ENCODE data around the gene NEU1. TPM values are rescaled to one million over a fixed set of nuclear protein-coding genes. Genes with fewer than 3 reads are reported as not detected.

Gene NEU1
- total RNA-seq, 1 donor from 2014 or later = 50.2 TPM

DNA sequence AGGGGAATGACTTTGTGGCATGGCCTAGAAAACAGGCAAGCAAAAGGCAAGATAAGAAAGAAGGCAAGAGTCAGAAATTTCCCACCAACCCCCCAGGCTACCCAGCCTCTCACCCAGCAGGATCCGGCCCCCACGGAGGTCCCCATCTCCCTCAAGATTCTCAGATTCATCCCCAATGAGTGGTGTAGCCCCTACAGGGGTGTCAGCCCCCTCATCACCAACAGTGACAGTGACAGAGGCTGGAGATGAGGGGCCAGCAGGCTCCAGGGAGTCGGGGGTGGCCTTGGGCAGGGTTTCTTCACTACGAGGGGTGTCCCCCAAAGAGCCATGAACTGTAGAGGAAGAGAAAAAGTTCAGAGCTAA is 33.9 kb upstream of the NEU1 start:
- DNase-seq (ENCODE audit: low read depth in 2 of 2) = no peak

DNA sequence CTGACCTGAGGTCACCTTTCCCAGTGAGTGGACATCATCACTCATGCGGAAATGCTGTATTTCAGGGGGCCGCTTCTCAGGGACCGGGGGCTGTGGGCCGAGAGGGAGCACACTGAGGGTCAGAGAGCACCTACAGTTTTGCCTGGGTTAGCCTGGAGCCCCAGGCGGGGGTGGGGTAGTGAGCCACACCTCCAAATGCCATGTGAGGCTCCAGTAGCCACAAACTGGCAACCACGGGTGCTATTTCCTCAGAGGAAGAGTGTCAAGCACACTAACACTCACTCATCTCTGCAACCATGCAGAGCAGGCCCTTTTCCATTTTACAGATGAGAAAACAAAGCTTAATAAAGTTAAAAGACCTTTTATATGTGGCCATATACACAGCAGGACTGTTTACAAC is 30.2 kb upstream of the NEU1 start:
- no peak for DNase-seq (ENCODE audit: low read depth in 2 of 2)

DNA sequence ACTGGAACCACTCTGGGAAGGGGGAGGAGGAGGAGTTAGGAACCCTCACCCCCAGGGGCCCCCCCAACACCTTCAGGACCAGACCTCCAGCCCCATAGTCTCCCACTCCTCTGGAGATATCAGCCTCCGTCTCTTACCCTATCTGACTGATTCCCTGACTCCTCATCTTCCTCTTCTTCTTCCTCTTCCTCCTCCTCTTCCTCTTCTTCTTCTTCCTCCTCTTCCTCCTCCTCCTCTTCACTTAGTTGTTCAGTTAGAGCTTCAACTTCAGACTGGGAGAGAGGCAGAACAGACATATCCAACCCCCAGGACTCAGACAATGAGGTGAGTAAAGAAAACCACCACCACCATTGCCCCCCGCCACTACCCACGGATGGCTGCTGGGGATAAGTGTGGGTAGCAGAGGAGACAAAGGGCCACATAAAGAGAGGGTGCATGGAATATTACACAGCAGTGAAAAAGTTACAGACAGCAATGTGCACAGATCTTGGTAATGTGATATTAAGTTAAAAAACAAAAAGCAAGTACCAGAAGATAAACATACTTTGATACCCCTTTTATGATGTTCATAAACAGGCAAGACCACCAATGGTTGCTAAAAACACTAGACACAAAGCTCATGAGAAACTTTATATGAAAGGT is 26.8 kb upstream of the NEU1 start:
- DNase-seq (ENCODE audit: low read depth in 2 of 2) = no peak

DNA sequence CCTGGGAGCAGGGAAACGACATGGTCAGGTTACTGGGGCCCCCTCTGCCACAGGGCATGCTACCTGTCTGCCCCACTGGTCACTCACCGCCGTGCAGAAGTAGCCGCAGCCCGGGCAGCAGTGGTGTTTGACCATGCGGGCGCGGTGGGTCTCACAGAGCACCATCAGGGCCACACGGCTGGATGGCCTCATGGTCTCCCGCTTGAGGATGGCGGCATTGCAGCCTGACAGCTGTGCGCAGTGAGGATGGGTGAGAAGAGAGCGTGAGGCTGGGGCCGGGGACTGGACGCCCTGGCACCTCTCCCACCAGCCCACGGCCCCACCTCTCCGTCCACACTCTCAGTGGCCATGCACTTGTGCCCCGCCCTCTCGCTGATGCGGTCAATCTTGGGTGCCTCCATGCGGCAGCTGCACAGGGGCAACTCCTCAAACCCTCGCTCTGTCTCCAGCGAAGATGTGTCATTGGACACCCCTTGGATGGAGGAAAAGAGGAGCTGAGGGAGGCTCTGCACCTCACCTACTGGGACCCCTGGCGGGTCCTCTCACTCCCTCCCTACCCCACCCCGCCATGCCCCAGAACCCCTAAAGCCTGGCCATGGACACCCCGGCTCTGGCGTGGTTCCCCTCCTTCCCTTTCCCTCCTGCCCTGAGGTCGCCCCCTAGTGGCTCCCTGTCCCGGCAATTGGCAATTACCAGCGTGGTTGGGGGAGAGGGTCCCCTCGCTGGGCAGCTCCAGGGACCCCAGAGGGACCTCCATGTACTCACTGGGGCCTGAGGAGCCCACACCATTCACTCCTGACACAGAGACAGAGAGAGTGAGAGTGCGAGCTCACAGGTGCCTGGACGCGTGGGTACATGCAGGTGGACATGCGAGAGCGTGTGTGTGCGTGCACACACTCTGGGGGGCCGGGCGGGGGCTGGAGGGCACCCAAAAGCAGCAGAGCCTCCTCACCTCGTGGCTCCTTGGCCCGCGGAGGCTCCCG is 25.9 kb upstream of the NEU1 start:
- DNase-seq (ENCODE audit: low read depth in 2 of 2) = peak in 1 of 2 donors; percentile 18

DNA sequence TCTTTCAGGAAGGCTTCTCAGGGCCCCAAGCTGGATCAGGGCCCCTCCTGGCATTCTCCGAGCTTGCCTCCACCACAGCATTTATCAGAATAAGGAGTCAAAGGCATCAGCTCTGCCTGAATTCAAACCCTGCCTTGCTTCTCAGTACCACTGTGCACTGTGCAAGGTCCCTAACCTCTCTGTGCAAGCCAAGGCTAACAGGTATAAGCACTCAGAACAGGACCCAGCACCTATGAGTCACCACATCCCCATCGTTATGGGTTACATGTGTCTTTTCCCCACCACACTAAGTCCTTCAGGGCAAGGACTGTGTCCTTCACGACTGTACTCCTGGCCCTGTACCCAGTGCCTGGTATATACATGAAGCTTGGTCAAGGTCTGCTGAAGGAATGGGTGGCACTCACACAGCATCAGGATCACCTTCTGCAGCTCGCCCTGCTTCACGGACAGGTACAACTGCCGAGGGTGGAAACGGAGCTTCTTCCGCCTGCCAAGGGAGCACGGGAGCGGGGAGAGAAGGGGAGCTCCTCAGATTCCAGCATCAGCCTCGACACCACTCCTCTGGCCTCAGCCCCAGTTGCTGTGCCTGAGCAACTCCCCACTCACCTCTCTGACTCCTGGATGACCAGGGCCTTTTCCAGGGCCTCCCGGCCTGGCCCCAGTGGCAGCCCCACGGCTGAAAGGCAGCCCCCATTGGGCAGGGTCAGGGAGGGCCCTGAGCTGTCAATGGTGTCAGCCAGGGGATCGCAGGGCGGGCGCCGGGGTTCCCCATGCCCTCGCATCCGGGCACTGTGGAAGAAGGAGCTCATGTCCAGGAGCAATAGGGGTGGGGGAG is 24.8 kb upstream of the NEU1 start:
- DNase-seq (ENCODE audit: low read depth in 2 of 2) = no peak

DNA sequence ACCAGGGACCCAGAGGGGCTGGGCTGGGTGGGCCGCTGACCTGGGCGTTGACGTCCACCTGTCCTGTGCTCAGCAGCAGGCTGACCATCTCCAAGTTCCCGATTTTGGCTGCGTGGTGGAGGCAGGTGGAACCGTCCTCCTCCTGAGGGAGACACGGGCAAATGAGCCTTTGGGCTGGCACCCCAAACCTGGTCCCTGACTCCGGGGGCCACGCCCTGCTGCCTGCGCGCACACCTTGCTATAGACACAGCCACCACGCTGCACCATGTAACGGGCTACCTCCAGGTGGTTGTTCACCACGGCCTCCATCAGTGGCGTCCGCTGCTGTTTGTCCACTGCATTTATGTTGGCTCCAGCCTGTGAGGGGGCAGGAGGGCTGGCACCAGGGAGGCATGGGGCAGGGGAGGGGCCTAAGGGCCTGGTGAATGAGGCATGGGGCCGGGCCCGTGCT is 23.9 kb upstream of the NEU1 start:
- DNase-seq (ENCODE audit: low read depth in 2 of 2) = no peak

DNA sequence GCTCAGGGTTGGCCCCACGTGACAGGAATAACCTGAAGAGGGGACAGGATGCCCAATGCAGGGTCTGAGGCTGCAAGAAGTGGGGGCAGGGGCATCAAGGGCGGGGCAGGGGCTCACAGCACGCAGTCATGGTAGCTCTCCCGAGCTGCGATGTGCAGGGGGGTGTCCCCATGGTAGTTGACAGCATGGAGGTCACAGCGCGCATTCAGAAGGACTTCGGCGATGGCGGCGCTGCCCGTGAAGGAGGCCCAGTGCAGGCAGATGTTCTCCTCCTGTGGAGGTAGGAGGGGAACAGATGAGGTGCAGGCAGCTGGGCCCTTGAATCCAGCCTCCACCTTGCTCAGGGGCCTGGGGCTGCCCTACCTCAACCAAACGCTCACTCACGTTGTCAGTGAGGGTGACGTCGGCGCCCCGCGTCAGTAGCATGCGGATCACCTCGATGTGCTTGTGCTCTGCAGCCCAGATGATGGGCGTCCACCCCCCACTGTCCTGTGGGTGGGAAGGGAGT is 22.0 kb upstream of the NEU1 start:
- DNase-seq (ENCODE audit: low read depth in 2 of 2) = no peak

DNA sequence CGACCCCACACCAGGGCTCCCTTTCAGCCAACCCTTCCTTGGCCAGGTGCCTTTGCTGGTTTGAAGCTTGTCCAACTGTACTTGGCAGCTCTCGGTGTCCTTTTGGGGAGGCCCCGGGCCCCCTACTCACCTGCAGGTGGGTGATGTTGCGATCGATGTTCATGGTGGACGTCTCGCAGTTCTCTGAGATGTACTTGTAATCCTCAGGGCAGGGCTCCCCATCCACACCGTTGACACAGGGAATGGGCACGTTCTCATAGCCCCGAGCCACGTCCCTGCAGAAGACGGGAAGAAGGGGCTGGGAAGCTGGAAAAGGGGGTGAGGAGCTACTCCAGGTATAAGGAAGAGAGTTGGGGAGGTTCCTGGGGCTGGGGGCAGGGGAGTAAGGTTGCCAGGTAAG is 21.1 kb upstream of the NEU1 start:
- DNase-seq (ENCODE audit: low read depth in 2 of 2) = no peak

DNA sequence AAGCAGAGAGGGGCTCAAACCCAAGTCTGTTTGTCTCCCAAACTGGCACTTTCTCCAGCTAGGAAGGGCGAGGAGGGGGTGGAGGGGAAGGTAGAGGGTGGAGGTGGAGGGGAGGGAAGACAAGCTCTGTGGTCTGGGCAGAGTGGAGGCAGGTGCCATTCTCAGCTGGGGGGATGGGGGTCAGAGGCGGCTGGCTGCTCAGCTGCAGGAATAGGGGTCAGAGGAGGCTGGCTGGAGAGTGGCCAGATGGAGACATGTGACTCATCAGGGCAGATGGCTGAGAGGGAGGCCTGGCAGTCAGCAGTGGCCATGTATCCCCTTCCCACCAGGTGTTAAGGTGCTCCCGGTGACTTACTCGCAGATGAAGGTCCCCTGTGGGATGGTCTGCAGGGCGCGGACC is 19.7 kb upstream of the NEU1 start:
- DNase-seq (ENCODE audit: low read depth in 2 of 2) = peak in 1 of 2 donors; percentile 37

DNA sequence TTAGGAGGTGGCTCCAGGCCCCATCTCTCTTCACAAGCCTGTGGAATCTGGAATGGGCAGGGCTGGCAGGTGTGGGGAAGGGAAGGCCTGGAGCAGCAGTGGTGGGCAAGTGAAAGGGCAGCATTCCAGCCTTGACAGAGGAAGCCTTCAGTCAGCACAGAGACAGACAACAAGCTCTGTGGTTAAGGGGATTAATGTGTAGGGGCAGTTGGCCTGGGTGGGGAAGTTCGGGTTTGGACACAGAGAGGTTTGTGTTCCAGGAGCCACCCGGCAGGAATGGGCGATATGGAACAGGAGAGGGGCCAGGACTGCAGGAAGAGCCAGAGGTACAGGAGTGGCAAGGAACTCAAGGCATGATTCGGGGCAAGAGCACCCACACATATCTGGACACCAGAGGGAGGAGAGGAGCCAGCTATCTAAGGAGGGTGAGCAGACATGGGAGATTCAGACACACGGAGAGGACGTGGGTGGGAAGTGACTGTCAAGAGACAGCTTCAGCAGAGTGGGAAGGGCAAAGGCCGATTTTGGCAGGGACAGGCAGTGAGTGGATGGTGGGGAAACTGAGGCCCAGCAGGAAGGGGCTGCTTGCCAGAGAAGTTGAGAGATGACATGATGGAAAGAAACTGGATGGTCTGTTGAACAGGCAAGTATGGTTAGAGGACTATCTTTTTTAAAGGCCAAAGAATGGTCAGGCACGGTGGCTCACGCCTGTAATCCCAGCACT is 18.7 kb upstream of the NEU1 start:
- DNase-seq (ENCODE audit: low read depth in 2 of 2) = no peak

DNA sequence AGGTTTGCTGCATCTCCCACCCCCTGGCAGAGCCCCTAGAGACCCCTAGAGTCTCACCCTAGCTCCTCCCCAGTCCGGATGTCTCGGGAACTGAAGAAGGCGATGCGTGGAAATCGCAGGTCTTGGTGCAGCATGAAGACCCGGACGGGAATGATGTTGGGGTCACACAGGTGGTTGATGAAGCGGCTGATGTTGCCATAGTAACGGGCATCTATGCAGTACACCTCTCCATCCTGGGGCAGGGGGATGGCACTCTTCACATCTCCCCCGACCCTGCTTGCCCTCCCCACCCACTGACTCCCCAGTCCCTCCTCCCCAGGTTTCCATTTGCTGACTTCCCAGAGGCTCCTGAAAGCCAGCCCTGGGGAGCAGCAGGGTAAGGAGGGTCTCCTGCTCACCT is 18.0 kb upstream of the NEU1 start:
- DNase-seq (ENCODE audit: low read depth in 2 of 2) = no peak

DNA sequence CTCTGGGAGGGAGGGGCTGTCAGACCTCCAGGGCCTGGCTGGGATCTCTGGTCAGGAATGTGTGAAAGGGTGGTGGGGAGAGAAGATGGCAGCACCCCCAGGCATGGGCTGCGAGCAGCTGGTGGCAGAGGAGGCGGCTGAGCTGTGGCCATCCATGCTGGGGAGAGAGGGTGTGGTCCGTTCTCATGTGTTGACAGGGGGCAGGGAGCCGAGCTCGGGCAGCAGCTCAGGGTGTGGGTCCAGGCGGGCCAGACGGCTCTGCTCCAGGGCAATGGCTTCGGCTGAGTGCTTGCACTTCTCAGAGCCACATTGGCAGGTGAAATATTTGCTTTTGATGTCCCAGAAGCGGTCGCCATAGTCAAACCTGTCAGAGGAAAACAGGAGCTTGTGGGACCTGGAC is 17.3 kb upstream of the NEU1 start:
- DNase-seq (ENCODE audit: low read depth in 2 of 2) = no peak

DNA sequence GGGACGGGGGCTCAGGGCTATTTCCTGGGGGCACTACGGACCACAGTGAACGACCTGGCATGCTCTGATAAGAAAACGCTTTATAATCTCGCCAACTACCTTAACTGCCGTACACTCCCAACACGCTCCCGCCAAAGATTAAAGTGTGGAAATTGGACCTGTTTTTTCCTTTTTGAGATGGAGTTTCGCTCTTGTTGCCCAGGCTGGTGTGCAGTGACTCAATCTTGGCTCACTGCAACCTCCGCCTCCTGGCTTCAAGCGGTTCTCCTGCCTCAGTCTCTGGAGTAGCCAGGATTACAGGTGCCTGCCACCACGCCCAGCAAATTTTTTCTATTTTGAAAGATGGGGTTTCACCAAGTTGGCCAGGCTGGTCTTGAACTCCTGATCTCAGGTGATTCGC is 16.5 kb upstream of the NEU1 start:
- no peak for DNase-seq (ENCODE audit: low read depth in 2 of 2)

DNA sequence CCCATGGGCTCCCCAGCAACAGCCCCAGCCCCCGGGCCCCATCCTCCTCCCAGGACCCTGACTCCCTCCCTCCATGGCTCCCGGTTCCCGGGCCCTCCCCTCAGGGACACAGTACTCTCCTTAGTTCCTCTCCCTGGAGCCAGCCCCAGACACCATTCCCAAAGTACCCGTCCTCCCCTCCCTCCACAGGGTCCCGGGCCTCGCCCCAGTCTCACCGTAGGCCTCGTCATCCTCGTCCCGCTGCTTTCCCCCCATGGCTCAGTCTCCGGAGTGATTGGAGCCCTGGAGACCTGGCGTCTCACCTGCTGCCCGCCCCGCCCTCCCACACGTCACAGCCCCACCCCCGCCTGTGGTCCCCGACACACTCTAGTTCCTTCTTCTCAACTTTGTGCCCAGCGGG is 16.1 kb upstream of the NEU1 start, which contains the start of gene SLC44A4:
SLC44A4 (minus strand) TSS at position 272 of the 400 bp plus-strand sequence; CDS start at position 255, 17 bp downstream.
- no peak for DNase-seq (ENCODE audit: low read depth in 2 of 2)

DNA sequence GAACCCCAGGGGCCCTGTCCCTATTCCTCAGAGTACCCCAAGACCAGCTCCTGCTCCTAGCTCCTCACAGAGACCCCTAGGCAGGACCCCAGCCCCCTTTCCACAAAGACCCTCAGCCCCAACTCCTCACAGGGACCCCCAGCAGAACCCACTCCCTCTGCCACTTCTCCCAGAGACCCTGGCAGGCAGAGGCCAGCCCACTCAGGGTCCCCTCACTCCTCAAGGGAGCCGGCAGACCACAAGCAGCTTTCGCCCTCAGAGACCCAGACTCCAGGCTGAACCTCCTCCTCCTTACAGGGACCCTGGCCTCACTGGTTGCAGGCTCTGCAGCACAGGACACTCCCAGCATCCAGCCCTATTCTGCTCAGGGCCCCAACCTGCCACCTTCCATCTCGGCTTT is 15.6 kb upstream of the NEU1 start:
- no peak for DNase-seq (ENCODE audit: low read depth in 2 of 2)

DNA sequence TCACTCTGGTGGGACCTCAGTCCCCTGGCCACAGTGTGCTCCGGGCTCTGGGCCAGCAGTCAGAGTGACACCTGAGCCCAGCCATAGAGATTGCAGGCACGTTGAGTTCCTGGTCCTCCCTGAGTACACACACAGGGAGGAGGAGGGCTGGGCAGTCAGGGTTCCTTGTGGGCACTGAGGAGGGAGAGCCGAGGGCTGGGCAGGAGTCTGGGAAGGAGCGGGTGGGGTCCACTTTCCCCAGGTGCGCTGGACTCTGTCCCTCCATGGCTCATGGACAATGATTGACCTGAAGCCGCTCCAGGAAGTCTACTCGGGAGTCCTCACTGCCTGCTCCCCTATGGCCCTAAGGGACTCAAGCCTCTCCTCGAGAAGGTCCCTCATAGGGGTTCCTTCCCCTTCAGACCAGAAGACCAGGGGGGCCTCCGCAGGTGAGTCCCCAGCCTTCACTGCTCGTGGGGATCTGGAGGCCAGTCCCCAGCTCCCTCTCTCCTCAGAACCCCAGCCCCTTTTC is 15.1 kb upstream of the NEU1 start:
- DNase-seq (ENCODE audit: low read depth in 2 of 2) = no peak

DNA sequence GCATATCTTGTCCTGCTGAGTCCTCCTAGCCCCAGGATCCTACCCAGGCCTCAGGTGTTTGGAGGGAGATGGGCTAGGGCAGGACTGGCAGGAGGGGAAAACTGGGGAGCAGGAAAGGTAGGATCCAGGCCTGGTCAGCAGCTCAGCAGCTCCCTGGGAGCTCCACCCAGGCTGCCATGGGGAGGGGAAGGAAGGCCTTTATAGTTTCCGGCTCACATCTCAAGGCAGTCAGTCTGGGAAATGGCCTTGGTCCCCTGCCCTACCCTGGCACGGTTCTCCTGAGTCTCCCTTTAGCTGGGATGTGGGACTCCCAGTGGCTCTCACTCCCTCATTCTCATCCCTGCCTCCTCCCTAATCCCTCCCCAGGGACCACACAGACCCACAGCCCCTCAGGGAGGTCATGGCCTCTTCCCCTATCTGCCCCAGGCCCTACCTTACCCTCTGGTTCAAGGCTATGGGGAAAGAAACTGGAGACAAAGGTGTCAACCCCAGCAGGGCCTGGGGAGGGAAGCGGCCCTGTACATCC is 14.6 kb upstream of the NEU1 start:
- DNase-seq (ENCODE audit: low read depth in 2 of 2) = no peak

DNA sequence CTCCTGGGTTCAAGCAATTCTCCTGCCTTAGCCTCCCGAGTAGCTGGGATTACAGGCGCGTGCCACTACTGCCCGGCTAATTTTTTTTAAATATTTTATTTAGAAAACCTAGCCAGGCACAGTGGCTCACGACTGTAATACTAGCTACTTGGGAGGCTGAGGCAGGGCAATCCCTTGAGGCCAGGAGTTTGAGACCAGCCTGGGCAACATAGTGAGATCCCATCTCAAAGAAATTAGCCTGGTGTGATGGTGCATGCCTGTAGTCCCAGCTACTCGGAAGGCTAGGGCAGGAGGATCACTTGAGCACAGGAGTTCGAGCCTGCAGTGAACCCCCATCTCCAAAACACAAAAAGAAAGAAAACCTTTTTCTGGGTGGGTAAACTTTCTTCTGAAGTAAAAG is 13.7 kb upstream of the NEU1 start:
- DNase-seq (ENCODE audit: low read depth in 2 of 2) = no peak

DNA sequence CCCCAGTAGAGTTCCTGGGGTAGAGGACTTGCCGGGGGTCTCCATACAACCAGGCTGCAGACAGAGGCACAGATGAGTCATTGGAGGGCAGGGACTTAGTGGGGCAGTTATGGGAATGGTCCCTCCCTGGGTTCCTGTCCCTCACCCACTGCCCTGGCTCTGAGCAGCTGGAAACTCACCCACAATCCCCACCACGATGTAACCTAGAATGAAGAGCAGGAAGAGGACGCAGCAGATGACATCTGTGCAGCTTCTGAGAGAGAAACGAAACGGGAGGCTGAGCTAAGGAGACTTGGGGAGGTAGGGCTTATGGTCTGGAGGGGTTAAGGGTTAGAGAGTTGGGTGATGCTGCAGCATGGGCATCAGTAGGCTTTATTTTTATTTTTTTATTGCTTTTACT is 13.3 kb upstream of the NEU1 start:
- no peak for DNase-seq (ENCODE audit: low read depth in 2 of 2)

DNA sequence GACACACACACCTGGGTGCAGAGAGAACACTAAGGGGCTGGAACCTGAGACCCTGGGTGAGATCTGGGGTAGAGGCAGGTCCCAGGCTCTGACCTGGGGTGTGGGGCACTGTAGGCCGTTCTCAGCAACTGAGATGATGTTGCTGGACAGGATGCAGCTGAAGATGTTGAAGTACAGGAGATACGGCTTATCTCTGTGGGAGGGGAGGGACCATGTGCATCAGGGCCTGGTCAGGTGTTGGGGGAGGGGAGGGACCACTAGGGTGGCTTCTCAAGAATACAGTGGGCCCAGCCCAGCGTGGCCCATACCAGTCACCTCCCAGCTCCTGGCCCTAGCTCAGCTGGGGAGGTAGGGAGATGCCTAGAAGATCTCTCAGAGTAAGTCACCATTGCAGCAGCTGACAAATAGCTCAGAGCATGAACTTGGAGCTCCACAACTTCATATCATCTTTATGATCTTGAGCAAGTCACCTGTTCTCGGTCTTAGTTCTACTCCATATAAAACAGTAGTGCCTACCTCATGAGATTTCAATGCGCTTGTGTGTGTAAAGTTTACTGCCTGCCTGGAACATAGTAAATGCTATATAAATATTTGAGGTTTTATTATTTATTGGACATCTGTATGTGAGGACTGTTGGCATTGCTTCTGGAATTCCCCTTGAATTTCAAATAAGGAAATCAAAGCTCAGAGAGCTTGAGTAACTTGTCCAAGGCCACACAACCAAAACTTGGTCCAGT is 12.4 kb upstream of the NEU1 start:
- DNase-seq (ENCODE audit: low read depth in 2 of 2) = no peak

Data from dermis microvascular lymphatic vessel endothelial cell (primary cell).